ENCODE results near the gene LMTK2. TPM values are rescaled to one million over a fixed set of nuclear protein-coding genes. Genes with fewer than 3 reads are reported as not detected.
A peak's percentile ranks its signal among the peaks of the same experiment; 100 is the strongest.

LMTK2 gene
- total RNA-seq, 1 donor from 2014 or later, result 12.9 TPM

- no peak for FAIRE-seq
- Histone ChIP-seq H3K27me3 (ENCODE audit: control insufficient read depth, insufficient read depth, low read length) (no peaks in the 10 kb centered on the region), H3K36me3 (ENCODE audit: control insufficient read depth, insufficient read depth, low read length) (peaks cover 2% of the 10 kb centered on the region), H3K4me3 (ENCODE audit: low read depth, low read length) (peak within 1 kb of the TSS; percentile 90)
- TF ChIP-seq, protein P1, sequence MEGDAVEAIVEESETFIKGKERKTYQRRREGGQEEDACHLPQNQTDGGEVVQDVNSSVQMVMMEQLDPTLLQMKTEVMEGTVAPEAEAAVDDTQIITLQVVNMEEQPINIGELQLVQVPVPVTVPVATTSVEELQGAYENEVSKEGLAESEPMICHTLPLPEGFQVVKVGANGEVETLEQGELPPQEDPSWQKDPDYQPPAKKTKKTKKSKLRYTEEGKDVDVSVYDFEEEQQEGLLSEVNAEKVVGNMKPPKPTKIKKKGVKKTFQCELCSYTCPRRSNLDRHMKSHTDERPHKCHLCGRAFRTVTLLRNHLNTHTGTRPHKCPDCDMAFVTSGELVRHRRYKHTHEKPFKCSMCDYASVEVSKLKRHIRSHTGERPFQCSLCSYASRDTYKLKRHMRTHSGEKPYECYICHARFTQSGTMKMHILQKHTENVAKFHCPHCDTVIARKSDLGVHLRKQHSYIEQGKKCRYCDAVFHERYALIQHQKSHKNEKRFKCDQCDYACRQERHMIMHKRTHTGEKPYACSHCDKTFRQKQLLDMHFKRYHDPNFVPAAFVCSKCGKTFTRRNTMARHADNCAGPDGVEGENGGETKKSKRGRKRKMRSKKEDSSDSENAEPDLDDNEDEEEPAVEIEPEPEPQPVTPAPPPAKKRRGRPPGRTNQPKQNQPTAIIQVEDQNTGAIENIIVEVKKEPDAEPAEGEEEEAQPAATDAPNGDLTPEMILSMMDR (IDR thresholded peaks at IDR 0.05; ENCODE audit: insufficient read depth, low read length, severe bottlenecking), result no peak
- DNase-seq (ENCODE audit: low read depth), result peak; percentile 77
Observed at GRCh38 chr7:98251601-98252424, 145.2 kb downstream of the LMTK2 start, which contains the start of gene TECPR1. TECPR1 (minus strand) TSS chr7:98252232; CDS start chr7:98246146, 6,086 bp downstream.

- peak overlapping the region; percentile 90 for H3K4me3 ChIP-seq (ENCODE audit: low read depth, low read length)
- H3K36me3 ChIP-seq (ENCODE audit: control insufficient read depth, insufficient read depth, low read length), result peaks cover 3% of the 10 kb centered on the region
- FAIRE-seq, result no peak
- DNase-seq (ENCODE audit: low read depth), result no peak
- TF ChIP-seq, protein P1 (IDR thresholded peaks at IDR 0.05; ENCODE audit: insufficient read depth, low read length, severe bottlenecking), result peak; percentile 16
- no peaks in the 10 kb centered on the region for H3K27me3 ChIP-seq (ENCODE audit: control insufficient read depth, insufficient read depth, low read length)
Observed at GRCh38 chr7:98252425-98253054, 145.9 kb downstream of the LMTK2 start.

DNA sequence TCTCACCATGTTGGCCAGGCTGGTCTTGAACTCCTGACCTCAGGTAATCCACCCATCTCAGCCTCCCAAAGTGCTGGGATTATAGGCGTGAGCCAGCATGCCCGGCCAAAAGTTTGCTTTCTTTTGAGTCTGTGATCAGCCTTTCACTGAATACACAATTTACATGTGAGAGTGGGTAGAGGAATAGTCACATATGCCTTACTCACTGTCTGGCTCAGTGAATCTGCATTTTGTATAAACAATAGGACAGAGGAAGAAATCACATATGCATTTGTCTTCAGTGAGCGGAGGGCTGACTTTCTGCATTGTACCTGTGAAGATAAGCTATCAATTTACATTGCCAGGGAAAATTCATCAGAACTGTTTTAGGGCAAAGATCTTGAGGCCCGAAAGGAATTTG, 147.9 kb downstream of the LMTK2 start:
- peaks cover 6% of the 10 kb centered on the region for H3K36me3 ChIP-seq (ENCODE audit: control insufficient read depth, insufficient read depth, low read length)
- no peak overlapping the region for H3K4me3 ChIP-seq (ENCODE audit: low read depth, low read length)
- H3K27me3 ChIP-seq (ENCODE audit: control insufficient read depth, insufficient read depth, low read length), result no peaks in the 10 kb centered on the region
- FAIRE-seq (no peak), DNase-seq (ENCODE audit: low read depth) (peak; percentile 28)
- TF ChIP-seq, protein P1 (IDR thresholded peaks at IDR 0.05; ENCODE audit: insufficient read depth, low read length, severe bottlenecking), result no peak

DNA sequence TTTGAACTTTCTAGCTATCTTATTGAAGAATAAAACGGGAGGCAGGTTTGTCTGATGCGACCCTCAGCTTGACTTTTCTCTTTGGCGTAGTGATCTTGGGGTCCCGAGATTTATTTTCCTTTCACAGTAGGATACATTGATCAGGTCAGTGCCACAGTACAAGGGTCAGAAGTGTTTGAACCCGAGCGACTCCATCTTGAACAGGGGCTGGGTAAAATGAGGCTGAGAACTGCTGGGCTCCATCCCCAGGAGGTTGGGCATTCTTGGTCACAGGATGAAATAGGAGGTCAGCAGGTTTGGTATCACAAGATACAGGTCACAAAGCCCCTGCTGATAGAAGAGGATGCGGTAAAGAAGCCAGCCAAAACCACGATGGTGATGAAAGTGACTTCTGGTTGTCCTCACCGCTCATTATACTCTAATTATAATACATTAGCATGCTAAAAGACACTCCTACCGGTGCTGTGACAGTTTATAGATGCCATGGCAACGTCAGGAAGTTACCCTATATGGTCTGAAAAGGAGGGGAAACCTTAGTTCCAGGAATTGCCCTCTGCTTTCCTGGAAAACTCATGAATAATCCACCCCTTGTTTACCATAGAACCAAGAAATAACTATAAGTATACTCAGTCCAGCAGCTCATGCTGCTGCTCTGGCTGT, 148.4 kb downstream of the LMTK2 start:
- no peak for FAIRE-seq
- DNase-seq (ENCODE audit: low read depth), result no peak
- Histone ChIP-seq H3K4me3 (ENCODE audit: low read depth, low read length) (no peak overlapping the region), H3K36me3 (ENCODE audit: control insufficient read depth, insufficient read depth, low read length) (peaks cover 6% of the 10 kb centered on the region), H3K27me3 (ENCODE audit: control insufficient read depth, insufficient read depth, low read length) (no peaks in the 10 kb centered on the region)
- TF ChIP-seq, protein P1 (IDR thresholded peaks at IDR 0.05; ENCODE audit: insufficient read depth, low read length, severe bottlenecking), result no peak

DNA sequence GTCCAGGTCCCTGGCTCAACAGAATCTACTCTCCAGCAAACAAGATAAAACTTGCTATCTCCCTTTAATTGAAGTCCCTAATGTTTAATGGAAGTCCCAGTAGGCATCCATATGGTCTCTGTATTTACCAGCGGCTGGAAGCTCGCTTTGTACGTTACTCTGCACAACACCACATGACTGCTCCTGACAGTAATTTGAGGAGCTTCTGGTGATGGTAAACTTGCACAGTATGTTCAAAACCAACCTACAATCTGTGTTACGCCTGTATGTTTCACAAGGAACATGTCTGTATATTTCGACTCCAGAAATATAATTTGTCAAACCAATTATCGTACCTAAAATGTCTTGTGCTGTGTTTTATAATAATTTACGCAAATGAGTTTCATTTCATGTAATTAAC, 149.8 kb downstream of the LMTK2 start:
- FAIRE-seq, result peak; percentile 7
- H3K27me3 ChIP-seq (ENCODE audit: control insufficient read depth, insufficient read depth, low read length), result no peaks in the 10 kb centered on the region
- H3K4me3 ChIP-seq (ENCODE audit: low read depth, low read length), result no peak overlapping the region
- TF ChIP-seq, protein P1 (IDR thresholded peaks at IDR 0.05; ENCODE audit: insufficient read depth, low read length, severe bottlenecking), result no peak
- H3K36me3 ChIP-seq (ENCODE audit: control insufficient read depth, insufficient read depth, low read length), result peaks cover 6% of the 10 kb centered on the region
- DNase-seq (ENCODE audit: low read depth), result no peak

Data from bronchial epithelial cell (primary cell).